Fibroblast of the aortic adventitia (primary cell): ENCODE measurements around the gene PDYN. TPM values are rescaled to one million over a fixed set of nuclear protein-coding genes. Genes with fewer than 3 reads are reported as not detected.

ENCODE experiments used
- DNase-seq: peaks from one replicate; pipeline ENCODE4 v3.0.0-alpha.2; 2010; ENCODE audit warnings: low read depth
- H3K4me3 ChIP-seq: 2 replicates; pipeline ENCODE4 v1.5.1; 2011; ENCODE audit warnings: low read depth, mild to moderate bottlenecking, control low read depth, low read length, moderate library complexity
- total RNA-seq: library from RNA; depleted of rRNA; stranded (reverse); fragments of >200 nt; gene quantifications from 2 replicates; pipeline ENCODE4 v1.2.3, GENCODE V29; 2012; ENCODE audit warnings: low replicate concordance
- TF ChIP-seq, protein P1 (sequence below): IDR thresholded peaks from 2 replicates; pipeline ENCODE4 v1.5.1; 2011; ENCODE audit warnings: mild to moderate bottlenecking, low read length, control low read depth, inconsistent platforms; ENCODE audit not compliant: insufficient read depth

PDYN gene
- total RNA-seq, 1 donor, result not detected

DNA sequence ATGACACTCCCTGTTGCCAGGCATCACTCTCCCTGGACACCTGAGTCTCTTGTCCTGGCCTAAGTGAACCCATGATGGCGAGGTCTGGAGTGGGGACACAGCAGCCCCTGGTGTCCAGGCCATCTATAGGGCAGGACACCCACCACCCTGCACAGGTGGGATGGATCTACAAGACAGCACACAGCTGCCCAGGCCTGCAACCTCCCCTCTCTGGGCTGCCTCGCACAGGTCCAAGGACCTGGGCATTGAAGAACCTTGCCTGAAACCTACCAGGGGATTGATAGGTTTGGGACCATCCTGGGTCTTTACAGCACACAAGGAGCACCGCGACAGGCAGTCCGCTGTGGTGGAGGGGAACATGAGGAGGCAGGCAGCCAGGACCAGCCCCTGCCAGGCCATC, 11.2 kb downstream of the PDYN start:
- TF ChIP-seq, protein P1, sequence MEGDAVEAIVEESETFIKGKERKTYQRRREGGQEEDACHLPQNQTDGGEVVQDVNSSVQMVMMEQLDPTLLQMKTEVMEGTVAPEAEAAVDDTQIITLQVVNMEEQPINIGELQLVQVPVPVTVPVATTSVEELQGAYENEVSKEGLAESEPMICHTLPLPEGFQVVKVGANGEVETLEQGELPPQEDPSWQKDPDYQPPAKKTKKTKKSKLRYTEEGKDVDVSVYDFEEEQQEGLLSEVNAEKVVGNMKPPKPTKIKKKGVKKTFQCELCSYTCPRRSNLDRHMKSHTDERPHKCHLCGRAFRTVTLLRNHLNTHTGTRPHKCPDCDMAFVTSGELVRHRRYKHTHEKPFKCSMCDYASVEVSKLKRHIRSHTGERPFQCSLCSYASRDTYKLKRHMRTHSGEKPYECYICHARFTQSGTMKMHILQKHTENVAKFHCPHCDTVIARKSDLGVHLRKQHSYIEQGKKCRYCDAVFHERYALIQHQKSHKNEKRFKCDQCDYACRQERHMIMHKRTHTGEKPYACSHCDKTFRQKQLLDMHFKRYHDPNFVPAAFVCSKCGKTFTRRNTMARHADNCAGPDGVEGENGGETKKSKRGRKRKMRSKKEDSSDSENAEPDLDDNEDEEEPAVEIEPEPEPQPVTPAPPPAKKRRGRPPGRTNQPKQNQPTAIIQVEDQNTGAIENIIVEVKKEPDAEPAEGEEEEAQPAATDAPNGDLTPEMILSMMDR, result no peak
- H3K4me3 ChIP-seq, result no peak overlapping the region
- DNase-seq, result no peak

DNA sequence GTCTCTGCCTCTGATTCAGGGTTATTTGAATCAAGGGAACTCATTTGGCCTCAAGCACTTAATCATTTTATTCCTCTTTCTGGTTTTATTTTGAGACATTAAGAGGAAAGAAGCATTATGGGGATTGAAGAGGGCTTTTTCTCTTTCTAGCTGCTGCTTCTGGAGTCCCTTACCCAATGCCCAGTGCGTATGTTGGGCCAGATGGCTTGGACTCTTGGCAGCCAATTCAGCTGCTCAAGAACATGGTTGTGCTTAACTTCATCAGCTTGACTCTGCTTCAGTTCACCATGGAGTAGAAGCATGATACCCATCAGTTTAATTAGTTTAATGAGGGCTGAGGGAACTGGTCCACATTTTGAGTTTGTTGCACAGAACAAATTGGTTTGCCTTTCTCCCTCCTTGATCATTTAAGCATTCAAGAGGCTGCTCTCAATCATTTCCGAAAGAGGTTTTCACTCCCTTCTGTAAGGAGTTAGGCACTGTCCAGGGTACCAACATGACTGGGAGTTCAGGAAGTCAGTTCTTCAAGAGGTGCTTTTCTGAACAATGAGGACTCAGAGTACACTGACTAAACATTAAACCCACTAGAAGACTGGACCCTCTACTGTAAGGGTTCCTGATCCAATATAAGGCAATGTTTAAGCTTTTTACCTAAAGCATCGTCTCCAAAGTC, 14.6 kb downstream of the PDYN start:
- no peak for DNase-seq
- TF ChIP-seq, protein P1, result no peak
- no peak overlapping the region for H3K4me3 ChIP-seq

DNA sequence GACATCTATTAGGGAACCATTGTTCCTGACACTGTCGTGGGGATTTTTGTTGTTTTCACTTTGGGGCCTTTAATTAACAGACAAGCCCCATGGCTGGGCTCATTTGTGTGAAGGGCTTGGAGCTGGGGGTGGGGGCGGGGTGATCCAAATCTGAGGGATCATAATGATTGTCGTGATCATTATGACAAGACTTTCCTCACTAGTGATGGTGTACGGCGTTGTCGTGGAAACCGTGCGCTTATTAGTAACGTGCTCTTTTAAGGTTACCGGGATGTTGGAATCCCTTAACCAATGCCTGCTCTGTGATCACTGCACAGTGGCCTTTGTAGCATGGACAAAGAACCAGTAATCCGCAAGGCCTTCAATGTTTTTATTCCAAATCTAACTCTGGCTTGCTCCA, 18.6 kb downstream of the PDYN start:
- TF ChIP-seq, protein P1, result no peak
- H3K4me3 ChIP-seq, result no peak overlapping the region
- DNase-seq, result no peak

DNA sequence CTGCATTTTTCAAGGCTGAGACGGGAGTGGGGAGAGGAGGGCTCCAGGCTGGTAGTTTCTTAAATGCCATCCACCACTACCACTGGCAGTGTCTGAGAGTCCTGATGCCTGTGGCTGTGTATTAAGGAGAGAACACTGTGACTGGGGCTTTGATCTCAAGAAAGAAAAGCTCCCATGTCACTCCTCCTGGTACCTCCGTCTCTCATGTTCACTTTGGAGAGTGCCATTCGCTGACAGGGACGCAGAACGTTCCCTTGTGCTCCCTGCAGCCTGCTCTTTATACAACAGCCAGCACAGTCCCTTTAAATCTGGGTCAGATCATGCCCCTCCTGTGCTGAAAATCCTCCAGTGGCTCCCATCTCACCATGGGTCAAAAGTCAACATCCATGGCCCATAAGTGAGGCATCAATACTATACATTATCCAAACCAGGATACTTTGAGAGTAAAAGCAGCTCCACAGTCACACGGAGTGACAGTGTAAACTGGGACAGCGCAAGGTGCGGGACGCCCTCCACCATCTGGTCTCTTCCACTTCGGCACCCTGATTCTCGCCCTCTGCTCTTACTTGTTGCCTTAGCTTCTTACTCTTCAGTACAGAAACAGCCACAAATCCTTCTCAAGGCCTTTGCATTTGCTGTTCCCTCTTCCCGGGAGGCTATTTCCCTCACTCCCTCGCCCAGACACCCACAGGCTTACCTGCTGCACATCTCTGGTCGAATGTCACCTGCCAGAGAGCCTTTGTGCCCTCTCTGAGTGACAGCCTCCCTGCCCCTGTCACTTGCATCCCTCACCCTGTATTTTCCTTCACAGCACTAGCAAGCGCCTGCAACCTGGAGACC, 20.0 kb downstream of the PDYN start:
- TF ChIP-seq, protein P1, result no peak
- DNase-seq, result no peak
- H3K4me3 ChIP-seq, result no peak overlapping the region

DNA sequence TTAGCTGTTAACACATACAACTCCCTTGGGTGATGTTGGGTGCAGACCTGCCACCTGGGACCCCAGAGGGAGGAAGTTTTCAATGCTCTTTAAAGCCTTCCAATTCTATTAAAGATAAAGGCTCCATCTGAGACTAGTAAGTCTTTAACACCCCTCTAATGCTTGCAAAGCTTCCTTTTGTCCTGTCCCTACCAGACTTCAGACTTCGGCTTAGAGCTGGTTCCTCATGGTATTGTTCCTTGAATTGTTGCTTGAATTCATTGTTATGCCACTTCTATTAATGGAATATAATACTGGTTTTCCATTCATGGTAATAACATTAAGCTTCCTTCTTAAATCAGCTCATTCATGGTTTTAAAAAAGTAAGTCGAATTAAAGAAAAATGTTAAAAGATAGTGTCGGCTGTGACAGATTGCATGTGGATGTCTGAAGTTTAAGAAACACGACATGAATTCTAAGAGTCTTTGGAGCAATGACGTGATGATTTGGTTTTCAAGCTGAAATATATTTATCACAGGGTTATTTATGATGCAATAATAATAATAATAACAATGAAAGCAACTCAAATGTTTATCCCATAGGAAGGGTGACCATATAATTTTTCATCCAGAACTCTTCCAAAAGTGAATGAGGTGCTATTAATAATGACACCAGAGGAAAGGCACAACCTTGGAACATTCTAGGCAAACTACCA, 21.8 kb downstream of the PDYN start:
- TF ChIP-seq, protein P1, result no peak
- no peak for DNase-seq
- no peak overlapping the region for H3K4me3 ChIP-seq

DNA sequence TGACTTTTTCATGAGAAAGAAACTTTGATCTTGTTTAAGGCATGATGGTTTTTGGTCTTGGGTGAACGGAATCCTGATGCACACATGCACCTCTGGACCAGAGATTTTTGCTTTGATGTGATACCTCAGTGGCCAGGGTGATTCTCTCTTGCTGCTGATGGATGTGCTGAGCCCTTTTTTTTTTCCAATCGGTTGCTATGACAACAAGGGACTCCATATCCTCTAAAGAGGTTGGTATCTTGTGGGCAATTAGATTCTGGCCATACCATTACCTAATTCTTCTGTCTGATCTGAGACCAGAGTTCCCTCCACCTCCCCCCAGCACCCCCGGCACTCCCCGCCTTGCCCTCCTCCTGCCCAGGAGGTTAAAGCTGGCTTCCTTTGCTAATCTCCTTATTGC, 24.9 kb downstream of the PDYN start:
- TF ChIP-seq, protein P1, result no peak
- no peak for DNase-seq
- H3K4me3 ChIP-seq, result no peak overlapping the region
